NCI-H2196 treated with DMSO at 0.1 percent for 48 hours (cell line): ENCODE measurements around the gene LINC00305.

Source experiments
- DNase-seq: peaks from one replicate; lab custom pipeline; 2025; ENCODE audit not compliant: unreplicated experiment; lab: John Stamatoyannopoulos, UW

The LINC00305 gene

DNA sequence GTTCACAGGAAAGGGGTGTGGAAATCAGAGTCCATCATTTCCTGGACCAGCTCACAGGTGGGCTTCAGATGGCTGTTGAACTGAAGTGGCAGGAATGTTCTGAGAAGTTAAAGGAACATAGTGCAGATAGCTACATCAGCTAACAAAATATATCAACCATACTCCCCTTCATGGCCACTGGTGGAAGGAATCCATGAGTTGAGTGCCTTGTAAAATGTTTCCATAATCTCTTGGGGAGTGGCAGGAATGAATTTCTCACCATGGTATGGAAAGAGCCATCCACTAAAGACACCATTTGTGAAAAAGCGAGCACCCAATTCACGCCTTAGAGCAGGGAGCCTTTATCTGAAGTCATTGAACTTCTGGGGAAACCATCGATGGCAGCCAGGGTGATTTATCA is at the start of gene LINC00305:
Gene LINC00305 (minus strand): TSS at position 101 of the 400 bp plus-strand sequence.
- no peak for DNase-seq

DNA sequence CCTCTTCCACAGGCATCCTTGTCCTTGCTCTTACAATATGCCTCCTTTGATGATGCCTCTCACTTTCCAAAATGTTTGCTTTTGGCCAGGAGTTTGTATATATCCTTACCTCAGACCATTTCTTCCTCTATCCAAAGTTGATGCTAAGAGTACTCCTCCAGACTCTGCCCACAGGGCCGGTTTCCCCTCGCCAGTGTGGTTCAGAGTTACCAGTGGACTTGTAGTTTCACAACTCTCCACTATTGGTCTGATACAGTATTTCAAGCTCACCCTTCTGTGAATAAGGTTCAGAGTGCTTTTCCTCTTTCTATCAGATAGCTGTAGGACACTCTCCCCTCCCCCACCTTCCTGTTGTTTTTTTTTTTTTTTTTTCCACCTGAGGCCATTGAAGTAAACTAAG is 42.2 kb upstream of the LINC00305 start:
- no peak for DNase-seq

DNA sequence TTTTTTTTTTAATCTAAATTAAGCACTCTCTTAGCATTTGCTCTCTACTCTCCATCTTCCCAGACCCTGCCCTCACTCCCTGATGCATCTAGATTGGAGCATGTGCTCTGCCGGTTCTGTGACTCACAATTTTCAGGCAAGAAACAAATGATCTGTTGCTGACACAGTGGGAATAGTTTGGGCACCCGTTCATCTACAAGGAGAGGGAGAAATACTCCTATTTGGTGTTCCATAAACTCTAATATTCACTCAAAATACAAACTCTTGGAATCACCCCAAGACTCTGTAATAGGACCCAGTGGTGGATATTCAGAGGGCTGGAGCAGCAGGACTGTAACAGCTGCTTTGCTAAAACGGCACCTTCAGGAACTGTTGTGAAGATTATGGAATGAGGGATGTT is 37.1 kb upstream of the LINC00305 start:
- DNase-seq: no peak

DNA sequence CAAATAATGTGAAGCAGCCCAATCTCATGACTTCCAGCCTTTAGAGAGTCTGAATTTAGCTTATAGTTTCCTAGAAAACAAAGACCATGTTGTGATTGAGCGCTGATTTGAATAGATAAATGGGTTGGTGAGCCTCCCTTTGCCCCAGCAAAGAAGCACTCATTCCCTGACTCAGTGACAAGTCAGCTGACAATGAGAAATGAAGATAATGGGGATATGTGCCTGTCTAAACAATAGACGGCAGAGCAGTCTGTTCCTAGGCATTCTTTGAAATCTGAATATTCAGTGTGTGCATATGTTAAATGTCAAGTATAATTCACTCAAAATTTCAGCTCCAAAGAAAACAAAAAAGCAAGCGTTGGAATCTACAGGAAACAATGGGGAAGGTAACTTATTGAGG is 34.8 kb upstream of the LINC00305 start:
- no peak for DNase-seq

DNA sequence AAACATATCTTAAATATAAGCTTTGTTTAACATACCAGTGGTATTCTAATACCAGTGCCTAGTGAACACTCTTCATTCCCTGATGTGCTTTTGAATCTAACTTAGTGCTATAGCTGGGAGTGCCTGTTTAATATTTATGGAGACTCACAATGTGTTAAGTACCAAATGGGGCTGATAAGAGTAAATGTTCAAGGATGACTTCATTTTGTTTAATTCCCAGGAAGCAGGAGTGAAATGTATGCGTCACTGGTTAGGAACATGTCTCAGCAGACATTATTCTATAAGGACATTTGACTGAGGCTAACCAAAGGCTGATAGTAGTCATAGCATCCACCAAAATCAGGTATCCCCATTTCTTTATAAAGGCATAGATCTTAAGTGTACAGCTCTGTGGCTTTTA is 31.7 kb upstream of the LINC00305 start:
- DNase-seq: no peak

DNA sequence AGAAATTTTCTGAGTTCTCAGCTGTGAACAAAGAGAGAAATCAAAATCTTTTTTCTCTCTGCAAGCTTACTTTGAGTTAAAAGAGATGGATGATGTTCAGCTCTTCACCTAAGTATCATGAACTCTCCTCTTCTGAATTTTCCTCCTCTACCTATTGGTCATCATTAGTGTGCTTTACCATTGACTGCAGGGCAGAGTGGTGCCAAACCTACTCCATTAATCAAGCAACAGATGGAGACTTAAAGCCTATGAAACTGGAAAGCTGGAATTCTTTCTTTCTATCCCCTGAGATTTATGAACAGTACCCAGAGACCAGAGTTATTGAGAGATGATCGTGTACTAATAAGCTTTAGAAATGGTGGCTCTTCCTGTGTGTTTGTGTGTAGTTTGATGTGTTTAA is 31.3 kb upstream of the LINC00305 start:
- DNase-seq: no peak

DNA sequence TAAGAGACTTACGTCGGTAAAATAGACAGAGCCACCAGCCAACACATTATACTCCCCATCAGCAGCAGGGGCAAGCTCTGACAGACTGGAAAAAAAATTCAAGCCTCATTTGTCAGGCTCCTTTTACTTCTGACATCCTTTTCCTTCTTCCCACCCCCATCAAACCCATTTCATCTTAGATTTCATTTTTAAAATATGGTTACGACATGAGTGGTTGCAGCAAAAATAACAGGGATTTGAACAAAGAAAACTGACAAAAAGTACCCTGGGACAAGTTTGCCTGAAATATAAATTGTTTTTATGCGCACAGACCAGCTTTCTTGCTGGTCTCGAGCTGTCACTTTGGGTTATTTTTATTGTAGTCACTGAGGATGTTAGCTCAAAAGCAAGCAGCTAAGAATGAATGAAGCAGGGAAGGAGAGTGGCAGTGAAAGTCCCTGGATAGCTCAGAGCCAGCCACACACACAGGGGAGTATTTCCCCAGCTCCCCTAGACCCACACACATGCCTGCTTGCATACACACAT is 30.7 kb upstream of the LINC00305 start:
- DNase-seq: no peak

DNA sequence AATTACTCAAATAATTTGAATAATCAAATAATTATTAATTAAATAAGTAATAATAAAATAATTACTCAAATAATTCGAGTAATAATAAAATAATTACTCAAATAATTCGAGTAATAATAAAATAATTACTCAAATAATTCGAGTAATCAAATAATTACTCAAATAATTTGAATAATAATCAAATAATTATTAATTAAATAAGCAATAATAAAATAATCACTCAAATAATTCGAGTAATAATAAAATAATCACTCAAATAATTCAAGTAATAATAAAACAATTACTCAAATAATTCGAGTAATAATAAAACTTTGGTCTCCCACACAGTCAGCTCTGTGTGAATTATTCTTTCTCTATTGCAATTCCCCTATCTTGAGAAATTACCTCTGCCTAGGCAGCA is 30.0 kb upstream of the LINC00305 start:
- DNase-seq: no peak

DNA sequence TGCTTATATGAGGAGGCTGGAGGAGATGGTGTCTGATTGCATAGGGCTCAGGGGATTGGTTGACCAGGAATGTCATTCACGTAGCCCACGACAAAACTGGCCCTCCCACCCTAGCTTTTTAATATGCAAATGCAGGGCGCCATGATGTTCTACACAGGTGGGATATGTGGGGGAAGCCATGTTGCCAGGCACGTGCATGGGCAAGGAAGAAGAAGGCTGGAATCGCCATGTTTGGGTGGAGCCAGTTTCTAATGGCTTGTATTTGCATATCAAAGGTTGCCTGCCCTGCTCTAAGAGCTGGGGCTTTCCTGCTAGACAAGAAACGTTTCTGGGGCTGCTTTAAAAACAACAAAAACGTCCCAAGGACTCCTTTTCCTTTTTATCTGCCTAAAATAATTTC is 26.5 kb upstream of the LINC00305 start:
- DNase-seq: no peak

DNA sequence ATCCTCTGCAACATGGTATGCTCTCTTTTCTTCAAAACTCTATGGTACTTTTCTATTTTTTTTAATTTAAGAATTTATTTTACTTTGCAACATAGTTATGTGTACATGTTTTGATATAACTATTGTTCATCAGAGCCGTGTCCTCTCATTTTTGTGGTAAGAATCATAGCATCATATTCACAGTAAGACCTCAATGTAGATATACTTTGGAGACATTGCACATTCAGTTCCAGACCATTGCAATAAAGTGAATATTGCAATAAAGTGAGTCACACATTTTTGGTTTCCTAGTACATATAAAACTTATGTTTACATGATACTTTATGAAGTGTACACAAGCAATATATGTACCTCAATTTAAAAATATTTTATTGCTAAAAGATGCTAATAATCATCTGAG is 22.7 kb upstream of the LINC00305 start:
- DNase-seq: no peak

DNA sequence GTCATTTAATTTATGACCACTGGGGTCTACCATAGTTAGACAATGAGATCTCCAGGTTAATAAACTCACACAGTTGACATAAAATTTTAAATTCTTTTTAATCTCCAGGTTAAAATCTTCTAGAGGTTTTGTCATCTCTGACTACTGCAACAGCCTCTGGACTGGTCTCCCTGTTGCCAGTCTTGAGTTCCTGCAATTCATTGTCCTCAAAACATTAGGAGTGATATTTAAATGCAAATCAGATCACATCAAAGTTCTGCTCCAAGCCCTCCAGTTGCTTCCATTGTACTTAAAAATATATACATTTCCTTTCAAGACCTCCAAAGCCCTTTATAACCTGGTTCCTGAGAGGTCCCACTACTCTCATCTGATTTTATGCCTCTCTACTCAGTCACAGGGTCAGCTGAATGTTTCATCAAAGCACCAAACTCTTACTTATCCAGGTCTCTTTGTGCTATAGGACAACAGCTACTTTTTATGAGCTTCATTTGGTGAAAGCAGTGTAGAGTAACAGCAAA is 18.6 kb upstream of the LINC00305 start:
- DNase-seq: no peak

DNA sequence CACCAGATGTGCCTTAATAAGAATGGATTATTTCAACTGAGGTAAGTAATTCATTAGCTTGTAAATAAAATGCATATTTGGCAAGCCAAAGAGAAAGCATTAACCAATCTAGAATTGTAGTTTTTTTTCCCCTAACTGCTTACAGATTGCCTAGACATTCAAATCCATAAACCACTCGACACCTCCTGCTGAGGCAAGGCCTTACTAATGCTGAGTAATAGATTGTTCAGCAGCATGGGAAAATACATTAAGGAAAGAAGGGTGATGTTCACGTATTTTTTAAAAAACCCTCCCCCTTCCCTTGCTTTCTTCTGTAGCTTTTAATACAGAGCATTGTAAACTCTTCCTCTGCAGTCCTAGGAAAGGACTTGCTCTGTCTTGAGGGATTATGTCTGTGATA is 17.0 kb upstream of the LINC00305 start:
- DNase-seq: no peak

DNA sequence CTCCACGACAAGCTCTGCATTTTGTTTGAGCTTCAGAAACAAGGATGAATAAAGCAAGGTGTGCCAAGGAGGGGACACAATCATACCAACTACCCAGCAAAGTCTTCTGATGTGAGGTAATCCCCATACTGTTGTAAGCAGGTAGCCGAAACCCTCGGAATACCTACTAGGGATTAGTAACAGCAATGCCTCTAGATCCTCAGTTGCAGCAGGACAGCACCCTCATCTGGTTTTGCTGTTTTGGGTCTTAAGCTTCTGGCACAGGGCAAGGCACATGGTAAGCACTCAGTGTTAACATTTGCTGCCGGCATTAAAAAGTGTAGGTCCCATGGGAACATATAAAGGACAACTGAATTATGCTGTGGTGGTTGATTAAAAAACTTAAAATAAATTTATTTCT is 16.0 kb upstream of the LINC00305 start:
- DNase-seq: no peak

DNA sequence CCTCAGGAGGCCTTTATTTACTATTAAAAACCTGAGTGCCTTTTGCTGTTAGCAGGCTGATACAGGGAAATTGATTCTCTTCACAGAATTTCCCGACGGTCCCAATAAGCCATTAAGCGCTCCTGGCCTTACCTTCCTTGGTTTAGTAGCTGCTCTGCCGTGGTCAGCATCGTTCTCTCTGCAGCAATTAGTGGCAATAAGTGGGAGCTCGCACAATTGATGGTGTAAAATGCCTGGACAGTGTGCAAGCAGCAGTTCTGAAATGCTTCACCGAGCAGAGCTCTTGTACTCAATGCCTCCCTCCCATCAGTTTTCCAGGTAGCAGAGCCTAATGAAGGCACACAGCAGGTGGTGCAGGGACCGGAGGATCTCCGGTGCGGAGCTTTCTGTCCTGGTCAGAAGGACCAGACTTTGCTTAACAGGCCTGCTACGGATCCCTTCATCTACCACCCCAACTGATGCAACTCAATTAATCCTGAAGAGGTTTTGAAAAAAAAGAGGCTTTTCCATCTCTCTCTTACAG is 1.1 kb upstream of the LINC00305 start:
- DNase-seq: no peak

DNA sequence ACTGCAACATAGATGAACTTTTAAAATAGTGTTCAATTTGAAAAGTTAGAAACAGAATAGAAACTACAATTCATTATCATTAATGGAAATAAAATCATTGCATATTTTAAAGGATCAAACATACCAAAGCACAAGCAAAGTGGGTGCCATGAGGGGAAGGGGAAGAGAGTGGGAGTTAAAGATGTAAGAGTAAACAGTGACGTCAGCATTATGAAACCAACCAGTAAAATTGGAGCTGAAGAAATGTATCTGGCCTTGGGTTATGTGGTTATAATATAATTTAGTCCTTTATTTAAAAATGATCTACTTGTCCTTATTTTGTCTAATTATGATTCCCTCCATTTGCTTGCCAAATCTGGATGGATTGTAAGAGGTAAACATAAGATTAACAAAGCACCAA is 6.0 kb downstream of the LINC00305 start:
- no peak for DNase-seq

DNA sequence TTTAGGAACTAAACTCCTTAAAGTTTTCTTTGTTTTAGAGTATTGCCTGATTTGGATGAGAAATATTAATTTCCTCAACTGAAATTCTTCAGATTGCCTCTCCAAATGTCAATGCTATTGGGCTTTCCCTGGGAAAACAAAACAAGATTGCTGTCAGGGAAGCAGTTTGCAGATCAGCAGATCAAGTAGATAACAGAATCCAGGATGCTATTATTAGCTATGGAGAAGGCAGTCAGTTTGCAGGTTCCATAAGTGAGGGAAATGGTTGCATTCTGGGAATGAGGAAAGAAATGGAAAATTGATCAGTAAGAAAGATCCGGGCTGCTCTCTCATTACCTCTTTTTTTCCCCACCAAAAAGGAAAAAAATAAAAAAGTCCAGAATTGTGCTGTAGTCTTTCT is 11.0 kb downstream of the LINC00305 start:
- DNase-seq: no peak

DNA sequence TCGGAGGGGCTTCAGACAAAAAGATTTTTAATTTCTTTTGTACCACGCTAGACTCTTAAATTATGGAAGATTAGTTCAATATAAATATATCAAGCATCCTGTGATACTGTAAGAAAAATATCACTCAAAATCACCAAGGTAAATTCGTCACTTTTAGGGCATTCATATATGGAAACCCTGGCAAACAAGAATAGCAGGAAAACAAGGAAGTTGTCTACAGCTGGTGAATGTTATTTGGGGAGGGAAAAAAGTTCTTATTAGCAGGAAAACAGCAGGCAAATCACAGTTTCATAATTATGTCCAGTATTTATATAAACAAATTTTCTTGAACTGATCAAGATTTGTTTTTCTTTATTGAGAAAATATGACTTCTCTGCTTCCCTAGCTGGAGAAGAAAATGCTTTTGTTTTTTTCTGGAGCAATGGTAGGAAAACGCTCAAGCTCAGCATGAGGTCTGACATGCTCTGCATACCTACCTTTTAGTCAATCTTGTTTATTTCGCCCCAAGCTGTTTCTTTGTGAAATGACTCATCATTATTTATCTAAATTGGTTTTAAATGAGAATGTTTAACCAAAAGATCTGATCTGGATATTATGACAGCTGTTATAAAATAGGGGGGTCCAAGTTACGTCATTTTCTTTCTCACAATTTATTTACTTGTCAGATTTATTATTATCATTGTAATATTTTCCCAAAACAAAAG is 14.7 kb downstream of the LINC00305 start:
- DNase-seq: no peak

DNA sequence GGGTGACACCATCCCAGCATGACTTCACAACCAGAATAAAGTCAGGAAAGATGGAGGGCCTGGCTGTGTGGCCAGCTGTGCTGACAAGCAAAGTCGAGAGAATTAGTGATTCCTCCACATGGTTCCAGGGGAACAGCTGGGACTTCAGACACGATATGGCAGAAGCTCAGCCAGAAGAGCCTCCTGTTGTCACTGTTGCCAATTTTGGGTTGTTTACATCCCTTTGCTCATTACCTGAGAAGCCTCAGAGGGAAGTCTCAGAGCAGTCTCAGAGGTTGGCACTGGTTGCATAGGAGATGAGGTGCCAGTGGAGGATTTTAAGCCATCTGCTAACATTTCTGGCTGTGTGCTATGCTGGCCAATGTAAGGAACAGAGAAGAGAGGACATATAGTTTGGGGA is 16.0 kb downstream of the LINC00305 start:
- DNase-seq: no peak

DNA sequence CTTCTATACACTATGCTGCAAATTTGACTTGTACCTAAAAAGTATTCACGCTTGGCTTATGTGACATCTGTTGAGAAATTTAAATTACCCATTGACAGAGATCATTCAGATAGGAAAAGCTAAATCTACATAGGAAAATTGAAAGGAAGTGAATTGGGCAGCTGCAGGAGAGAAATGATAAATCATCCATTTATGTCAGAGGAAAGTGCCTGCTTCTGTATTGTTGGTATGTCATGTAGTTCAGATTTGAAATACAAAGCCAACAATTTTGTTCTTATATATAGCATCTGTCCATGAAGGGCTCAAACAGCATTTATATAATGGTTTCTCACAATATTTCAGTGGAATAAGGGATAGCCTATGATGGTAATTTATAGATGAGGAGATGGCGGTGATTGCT is 17.6 kb downstream of the LINC00305 start:
- no peak for DNase-seq

DNA sequence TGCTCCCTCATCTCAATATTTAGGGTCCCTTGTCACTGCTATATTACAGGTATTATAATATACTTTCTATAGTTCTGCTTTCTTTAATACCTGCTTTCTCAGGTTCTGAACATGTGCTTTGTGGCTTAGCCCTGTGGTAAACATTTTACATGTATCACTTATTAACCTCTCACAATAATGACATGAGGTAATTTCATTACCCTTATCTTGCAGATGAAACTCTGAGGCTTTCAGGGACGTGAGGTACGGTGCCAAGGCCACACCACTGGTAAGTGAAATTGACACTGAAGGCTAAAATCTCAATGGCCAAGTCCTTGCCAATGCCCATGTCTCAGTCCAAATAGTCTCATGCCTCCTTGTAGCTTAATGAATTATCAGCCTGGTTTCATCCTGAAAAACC is 21.7 kb downstream of the LINC00305 start:
- no peak for DNase-seq

DNA sequence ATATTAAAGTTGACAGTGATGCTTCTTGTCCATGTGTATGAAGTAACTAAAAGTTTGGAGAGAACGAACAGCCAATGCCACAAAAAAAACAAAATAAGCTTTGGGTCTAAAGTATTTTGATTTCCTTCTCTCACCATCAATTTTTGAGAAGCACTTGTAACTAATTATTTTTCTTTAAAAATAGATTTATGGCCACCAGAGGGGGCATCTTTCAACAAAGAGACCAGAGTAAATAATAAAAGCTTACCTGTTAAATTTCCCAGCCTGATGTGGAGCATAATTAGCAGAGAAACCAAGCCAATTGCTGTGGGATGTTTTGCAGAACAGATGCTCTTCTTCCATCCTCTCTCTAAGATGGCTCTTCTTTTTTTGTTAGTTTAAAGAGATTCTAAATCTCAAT is 29.0 kb downstream of the LINC00305 start:
- no peak for DNase-seq

DNA sequence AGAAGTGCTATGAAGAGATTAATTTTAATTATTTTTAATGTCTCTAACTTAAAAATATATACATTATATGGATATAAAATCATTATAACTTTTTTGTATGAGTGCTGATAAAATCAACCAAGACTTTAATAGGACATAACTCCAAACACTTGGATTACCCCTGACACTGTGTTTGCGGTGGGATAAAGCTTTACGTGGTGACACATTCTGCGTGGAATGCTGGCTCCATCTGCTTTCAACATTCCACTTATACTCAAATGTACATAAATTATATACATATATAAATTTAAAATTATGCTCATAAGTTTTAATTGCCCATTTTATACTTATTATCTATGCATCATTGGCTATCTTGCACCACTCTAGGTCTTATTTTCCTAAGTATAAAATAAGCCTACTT is 30.5 kb downstream of the LINC00305 start:
- no peak for DNase-seq
